GM18508 (cell line): ENCODE measurements around the gene DCBLD2.

Experiments used
- ATAC-seq: cut with Tn5 transposase; IDR thresholded peaks from one replicate; pipeline ENCODE4 v1.9.1; 2021; ENCODE audit warnings: moderate number of reproducible peaks; ENCODE audit not compliant: insufficient read depth, unreplicated experiment

Gene DCBLD2, protein sequence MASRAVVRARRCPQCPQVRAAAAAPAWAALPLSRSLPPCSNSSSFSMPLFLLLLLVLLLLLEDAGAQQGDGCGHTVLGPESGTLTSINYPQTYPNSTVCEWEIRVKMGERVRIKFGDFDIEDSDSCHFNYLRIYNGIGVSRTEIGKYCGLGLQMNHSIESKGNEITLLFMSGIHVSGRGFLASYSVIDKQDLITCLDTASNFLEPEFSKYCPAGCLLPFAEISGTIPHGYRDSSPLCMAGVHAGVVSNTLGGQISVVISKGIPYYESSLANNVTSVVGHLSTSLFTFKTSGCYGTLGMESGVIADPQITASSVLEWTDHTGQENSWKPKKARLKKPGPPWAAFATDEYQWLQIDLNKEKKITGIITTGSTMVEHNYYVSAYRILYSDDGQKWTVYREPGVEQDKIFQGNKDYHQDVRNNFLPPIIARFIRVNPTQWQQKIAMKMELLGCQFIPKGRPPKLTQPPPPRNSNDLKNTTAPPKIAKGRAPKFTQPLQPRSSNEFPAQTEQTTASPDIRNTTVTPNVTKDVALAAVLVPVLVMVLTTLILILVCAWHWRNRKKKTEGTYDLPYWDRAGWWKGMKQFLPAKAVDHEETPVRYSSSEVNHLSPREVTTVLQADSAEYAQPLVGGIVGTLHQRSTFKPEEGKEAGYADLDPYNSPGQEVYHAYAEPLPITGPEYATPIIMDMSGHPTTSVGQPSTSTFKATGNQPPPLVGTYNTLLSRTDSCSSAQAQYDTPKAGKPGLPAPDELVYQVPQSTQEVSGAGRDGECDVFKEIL

DNA sequence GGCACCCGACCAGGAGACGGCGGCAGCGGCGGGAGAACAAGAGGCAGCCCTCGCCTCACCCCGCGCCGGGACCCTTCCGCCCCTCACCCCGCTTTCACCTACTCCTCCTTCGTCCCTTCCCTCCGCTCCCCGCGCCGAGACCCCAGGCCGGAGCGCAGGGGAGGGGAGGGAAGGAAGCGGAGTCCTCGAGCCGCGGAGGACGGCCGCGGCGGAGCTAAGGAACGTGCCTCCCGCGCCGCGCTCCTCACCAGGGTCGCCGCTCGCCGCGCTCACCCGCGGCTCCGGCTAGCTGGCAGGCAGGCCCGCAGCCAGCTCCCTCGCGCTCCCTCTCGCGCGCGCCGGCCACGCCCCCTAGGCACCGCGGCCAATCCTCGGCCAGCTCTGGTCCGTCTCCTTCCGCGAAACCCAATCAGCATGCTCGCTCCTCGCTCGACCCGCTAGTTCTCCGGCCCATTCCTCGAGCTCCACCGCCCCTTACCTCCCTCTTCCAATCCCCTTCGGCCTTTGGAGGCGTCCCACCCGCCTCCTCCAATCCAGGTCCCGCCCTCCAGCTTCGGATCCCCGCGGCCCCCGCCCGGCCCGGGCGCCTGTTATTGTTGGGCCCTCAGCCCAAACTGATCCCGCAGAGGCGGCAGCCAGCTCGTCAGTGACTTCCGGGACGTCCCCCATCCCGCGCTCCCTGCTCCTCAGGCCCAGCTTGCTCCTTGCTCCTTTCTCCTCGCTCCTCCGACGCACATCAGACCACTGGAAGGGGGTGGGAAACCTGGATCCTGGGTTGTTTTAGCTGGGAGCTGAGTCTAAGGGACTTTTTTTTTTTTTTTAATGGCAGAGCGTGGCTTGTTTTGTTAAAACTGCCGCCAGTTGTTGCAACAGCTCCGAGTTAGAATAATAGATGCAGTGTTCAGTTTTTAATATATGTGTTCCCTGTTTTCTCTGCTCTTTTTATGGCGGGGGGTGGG lies at the start of gene DCBLD2:
Gene DCBLD2, minus strand, starts transcription at position 304 of the 959 bp plus-strand sequence. CDS start 369 bp downstream, outside the sequence.
- peak; percentile 100 for ATAC-seq

DNA sequence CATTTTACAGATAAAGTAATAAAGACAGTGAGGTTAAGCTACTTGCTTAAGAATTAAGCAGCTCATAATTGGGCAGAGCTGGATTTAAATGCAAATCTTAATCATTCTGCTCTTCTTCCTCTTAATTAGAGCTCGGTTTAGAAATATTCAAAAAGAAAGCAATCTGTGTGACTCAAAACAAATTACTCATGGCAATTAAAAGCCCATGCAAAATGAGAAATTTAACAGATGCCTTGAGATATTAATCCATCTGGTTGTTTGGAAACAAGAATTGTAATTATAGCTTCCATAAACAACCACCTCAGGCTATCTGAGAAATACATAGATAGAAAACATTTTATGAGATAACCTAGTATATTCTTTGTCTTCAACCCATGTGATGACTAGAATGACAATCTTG lies 44.2 kb upstream of the DCBLD2 start:
- ATAC-seq: no peak

DNA sequence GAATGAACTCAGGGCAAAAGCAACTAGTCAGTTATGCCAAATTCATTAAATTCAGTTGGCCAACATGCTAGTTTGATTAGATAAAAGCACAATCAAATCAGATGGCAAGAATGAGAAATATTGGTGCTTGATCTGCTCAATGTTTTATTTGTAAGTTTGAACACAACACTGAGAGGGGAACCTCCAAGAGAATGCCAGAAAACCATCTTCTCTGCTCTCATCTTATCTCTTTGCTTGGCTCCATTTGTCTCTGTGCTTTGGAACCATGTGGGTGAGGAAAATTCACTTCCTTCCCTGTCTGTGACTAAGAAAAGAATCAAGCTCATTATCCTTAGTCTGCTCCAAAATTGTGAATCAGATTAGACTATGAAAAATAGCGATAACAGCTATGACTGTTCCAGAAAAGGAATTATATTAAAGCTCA lies 43.6 kb upstream of the DCBLD2 start:
- no peak for ATAC-seq

DNA sequence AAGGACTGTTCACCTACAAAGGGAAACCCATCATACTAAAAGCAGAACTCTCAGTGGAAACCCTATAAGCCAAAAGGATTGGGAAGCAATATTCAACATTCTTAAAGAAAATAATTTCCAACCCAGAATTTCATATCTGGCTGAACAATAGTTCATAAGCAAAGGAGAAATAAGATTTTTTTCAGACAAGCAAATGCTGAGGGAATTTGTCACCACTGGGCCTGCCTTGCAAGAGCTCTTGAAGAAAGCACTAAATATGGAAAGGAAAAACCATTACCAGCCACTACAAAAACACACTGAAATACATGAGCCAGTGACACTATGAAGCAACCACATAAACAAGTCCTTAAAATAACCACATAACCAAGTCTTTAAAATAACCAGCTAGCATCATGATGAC lies 28.9 kb upstream of the DCBLD2 start:
- ATAC-seq: no peak

DNA sequence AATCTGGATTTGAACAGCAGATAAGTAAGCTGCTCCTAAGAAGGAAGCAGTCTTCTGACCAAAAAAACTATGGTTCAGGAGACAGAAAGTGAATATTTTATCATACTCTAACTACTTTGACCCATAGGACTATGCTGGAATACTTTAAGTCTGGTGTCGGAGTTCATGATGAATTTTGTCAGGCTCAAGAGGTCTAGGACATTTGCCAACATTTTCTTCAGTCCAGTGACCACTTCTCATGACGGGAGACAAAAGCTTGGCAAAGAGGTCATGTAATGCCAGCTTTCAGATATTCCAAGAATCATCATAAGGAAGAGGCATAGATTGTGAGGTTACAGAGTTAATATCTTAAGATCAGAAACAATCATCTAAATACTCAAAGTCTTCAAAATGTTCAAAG lies 20.5 kb upstream of the DCBLD2 start:
- ATAC-seq: no peak

DNA sequence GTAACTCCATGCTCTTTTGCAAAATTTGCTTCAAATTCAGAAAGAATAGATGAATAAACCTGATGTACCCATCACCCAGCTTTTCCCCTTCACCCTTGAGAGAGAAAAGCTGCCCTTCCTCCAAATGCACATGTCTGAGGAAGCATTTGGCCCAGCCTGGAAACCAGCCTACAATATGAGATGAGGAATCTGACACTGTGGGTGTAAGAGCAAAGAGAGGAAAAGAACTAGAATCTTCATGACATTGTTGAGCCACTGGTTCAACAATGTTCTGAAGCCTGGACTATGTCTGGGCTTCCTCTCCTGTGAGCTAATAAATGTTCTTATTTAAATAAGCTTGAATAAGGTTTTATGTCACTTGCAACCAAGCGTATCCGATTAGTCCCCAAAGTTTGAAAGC lies 18.7 kb upstream of the DCBLD2 start:
- ATAC-seq: no peak

DNA sequence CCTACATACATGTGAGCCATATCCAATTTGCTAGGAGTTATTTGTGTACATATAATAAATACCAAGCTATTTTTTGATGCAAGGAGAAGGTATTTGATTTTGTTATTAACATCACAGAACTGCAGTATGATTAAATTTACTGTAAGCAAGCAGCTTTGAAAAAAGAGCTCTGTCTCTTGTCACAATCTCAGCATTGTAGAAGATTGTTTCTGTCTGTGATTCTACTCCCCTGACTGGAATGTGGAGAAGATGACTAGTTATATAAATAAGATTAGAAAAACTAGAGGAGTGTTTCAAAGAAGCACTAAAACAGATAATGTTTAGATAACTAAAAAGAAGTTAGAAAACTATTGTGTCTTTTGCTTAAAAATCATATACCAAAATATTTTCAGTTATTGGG lies 17.1 kb upstream of the DCBLD2 start:
- ATAC-seq: no peak

DNA sequence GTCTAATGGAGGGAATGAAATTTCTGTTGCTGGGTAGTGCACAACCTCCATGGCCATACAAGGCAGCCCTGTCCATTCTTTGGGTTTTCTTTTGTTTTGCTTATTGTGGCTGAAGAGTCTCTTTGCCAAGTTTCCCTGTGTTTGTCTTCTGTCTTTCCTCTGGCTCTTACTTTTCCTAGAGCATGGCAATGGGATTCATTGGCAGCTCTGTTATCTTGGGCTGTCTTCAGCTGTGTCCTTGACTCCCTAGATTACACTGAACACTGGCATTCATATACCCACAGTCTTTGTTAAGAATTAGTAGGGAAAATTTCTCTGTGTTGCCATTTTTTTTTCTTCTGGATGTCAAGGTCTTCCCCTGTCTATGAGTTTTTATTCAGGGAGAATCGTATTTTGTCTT lies 16.1 kb upstream of the DCBLD2 start:
- ATAC-seq: no peak

DNA sequence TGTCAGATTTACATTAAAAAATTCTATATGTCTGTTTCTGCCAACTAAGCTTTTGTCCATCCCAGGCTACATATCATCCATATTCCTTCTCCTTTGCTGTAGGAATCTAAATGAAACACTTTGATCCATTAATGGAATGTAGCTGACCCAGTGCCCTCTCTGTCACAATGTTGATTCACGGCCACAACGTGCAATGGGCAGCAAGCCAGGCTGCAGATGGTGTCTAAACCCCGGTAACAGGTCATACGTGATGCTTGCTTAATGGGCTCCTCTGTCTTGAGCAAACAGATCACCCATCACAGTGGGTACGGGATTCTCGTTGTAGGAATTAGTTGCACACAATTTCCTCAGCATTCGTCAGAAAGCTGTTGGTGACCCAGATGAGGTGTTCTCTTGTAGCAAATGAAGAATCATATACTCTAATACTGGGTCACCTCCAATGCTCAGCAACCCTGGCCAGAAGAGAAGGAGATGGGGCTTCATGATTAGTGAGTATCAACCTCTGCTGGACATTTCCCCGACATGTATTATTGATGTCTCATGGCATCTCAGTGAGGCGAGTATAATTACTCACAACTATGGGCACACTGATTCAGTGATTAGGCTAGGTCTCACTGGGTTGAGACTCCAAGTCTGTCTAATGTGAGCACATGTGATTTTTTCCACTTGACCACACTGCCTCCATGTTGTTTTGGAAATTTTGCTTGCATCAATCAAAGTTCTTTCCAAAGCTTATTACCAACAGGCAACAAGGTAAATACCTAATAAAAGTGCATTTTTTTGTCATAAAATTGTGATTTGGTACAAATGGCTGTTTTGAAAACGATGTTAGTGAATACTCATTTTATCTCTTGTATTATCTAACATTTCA lies 12.9 kb upstream of the DCBLD2 start:
- no peak for ATAC-seq

DNA sequence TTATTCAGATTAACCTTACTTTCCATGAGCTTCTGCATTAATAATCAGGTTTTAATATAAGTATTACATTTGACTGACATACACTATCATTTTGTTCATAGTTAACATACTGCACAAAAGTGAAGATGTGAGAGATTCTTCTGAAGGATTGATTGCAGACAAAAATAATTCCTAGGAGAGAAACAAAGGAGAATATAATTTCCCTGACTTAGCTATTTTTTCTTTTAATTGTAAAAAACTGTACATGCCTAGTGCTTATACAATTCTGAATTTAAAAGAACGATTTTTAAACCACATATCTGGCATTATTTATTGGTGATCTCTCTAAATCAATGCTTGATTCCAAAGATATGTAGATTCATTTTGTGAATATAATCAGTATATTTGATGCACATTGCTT lies 11.0 kb upstream of the DCBLD2 start:
- no peak for ATAC-seq

DNA sequence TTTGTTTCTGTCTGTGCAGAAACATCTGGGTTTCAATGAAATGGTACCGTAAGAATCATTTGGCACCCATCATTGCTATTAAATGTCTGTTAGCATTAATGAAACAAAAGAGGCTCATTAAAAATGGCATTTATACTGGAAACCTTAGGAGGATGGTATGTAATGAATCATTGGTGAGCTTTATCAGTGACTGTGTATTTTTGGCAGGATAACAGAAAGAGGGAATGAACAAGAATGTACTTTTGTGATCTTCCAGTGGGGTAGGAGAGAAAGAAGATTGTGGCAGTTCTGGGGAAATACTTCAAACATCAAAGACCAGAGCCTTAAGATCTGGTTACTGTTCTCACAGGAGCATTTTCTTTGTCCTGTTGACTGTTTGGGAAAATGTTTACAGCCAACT lies 4.7 kb upstream of the DCBLD2 start:
- no peak for ATAC-seq

DNA sequence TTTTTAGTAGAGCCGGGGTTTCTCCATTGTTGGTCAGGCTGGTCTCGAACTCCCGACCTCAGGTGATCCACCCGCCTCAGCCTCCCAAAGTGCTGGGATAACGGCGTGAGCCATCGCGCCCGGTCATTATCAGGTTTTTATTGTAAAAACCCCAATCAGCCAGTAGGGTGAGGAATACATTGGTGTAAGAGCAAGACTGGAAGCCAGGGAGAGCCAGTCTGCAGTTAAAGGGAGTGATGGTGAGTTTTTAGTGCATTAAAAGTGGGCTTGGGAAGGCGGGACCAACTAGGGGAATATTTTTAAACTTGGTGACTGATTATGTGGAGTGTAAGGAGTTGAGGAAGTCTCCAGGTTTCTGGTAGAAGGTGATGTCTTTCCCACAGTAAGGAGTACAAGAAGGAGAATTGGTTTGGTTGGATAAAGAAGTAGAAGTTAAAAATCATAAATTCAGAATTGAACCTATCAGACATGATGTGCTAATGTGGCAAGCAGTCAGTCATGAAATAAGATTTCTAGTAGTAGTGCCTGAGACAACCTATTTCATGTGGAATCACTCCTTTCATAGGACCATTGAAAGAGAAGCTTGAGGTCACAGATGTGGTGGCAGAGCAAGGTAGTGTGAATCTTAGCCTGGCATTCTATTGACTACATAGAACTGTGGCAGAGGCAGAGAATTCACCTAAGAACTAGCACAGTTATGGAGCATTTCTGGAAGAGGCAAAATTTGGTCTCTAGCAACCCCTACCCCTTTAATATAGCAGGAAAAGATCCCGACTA lies 2.4 kb upstream of the DCBLD2 start:
- ATAC-seq: no peak

DNA sequence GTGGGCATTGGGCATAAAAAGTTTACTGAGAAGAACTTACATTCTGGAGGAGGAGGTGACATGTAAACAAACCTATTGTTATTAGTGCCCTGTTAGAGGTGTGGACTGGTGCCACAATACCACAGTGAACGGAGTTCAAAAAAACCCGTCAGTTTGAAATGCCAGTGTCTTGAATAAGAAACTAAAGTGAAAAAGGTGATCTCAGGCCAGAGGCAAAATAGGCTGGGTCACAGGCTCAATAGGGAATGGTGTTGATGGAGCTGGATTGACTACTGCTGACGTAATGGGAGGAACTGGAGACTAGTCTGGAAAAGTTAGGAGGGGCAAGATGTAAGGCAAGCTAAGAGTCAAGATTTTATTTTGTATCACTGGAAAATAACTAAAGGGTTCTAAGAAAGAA lies 1.6 kb upstream of the DCBLD2 start:
- ATAC-seq: no peak

DNA sequence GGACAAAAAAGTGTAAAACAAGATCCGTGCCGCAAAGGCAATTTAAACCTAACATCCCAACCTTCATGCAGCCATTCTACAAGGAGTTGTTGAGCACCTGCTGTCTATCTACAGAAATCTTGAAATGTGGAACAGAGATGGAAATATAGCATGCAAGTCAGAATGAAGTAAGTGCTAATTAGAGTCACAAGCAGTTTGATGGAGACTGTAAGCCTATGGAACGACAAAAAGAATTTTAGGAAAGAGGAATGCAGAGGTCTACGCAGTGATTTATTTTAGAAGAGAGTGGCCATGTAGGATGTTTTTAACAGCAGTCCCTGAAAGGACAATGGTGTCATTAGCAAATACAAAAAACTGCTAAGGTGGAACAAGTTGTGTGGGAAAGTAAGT lies 851 bp upstream of the DCBLD2 start:
- ATAC-seq: no peak

DNA sequence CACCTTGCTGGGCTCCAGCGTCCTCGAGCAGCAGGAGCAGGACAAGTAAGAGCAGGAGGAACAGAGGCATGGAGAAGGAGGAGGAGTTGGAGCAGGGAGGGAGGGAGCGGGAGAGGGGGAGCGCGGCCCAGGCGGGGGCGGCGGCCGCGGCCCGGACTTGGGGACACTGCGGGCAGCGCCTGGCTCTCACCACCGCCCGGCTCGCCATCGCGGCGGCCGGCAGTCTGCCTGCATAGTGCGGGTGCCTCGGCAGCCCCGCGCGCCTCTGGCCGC lies 440 bp downstream of the DCBLD2 start:
- ATAC-seq: no peak

DNA sequence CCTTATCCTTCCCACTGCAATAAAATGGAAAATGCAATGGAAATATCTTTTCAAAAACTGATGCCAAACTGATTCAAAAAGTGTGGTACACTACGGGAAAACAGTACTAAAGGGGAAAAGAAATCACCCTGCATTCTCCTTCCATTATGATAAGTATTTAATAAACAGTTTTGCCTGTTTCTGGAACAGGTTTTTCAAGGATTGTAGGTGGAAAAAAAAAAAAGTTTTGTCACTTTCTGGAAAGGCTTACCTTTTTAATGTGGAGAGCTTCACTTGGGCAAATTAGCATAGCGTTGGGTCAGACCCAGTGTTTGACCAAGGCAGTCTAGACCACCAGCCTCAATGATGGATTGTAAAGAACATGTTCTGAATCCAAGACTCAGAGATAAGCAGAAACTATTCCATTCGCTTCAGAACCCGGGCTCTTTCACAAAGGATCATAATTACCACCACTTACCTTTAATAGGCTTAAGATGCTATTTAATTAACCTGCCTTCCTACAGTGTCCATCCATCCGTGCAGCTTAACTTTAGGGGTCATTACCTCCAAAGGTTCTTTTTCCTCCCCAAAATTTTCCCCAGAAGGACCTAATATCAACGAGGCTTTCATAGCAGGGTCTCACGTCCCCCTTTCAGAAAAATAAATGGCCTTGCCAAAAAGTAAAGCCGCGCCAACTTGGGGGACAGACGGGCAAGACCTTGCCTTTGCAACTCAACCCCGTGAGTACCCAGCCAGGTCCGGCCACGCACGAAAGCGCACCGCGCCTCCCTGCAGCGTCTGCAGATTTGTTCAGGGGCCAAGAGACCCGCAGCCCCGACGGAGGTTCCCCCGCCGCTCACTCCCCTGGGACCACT lies 1.0 kb downstream of the DCBLD2 start:
- ATAC-seq: no peak

DNA sequence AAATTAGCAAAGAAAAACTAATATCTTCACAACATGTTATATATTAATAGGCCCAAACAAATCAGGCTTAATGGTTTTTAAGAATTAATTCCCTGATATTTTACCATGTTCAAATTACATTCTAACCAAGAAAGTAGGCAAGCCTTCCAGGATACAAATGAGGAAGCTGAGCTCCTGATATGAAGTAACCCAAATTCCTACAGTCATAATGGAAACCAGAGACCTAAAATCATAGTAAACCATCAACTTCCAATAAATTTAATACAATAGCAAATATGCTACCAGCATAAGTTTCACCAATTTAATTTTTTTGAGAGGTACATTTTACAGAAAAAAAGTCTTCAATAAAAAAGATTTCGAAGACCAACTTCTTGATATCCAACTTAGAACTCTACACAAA lies 3.8 kb downstream of the DCBLD2 start:
- no peak for ATAC-seq
